Immature natural killer cell (primary cell): ENCODE data around the gene DPCD. TPM values are rescaled to one million over a fixed set of nuclear protein-coding genes. Genes with fewer than 3 reads are reported as not detected.

ENCODE experiments used
- DNase-seq, 3 donors: peaks; one replicate each; pipeline ENCODE4 v3.0.0; 2022; ENCODE audit warnings: mixed read lengths in 1 of 3
- H3K27ac Mint-ChIP-seq, 6 donors: one replicate each; pipeline ENCODE4 v1.8.0; 2020; ENCODE audit warnings: mixed read lengths in 6 of 6, mild to moderate bottlenecking in 5 of 6, inconsistent platforms in 4 of 6, moderate library complexity in 3 of 6
- H3K27me3 Mint-ChIP-seq, 3 donors: one replicate each; pipeline ENCODE4 v1.8.0; 2020 to 2021; ENCODE audit warnings: low read depth in 3 of 3, mild to moderate bottlenecking in 3 of 3, mixed read lengths in 3 of 3, moderate library complexity in 3 of 3, inconsistent platforms in 1 of 3
- H3K36me3 Mint-ChIP-seq, 3 donors: one replicate each; pipeline ENCODE4 v1.8.0; 2020; ENCODE audit warnings: mixed read lengths in 3 of 3, inconsistent platforms in 2 of 3, mild to moderate bottlenecking in 2 of 3
- H3K4me1 Mint-ChIP-seq, 2 donors: one replicate each; pipeline ENCODE4 v1.8.0; 2020; ENCODE audit warnings: inconsistent platforms in 2 of 2, mild to moderate bottlenecking in 2 of 2, mixed read lengths in 2 of 2, moderate library complexity in 1 of 2
- H3K4me3 Mint-ChIP-seq, 5 donors: one replicate each; pipeline ENCODE4 v1.8.0; 2020; ENCODE audit warnings: mild to moderate bottlenecking in 5 of 5, mixed read lengths in 5 of 5, inconsistent platforms in 3 of 5, moderate library complexity in 3 of 5
- H3K9me3 Mint-ChIP-seq, 6 donors: one replicate each; pipeline ENCODE4 v1.8.0; 2020; ENCODE audit warnings: mild to moderate bottlenecking in 6 of 6, mixed read lengths in 6 of 6, inconsistent platforms in 4 of 6, moderate library complexity in 3 of 6
- polyA plus RNA-seq, 3 donors: library from polyadenylated mRNA; unstranded; fragments of 300-500 nt; fragmentation: Illumina TruSeq; gene quantifications; one replicate each; pipeline ENCODE4 v1.2.3, GENCODE V29; 2021

The DPCD gene
- polyA plus RNA-seq, 3 donors from 2014 or later = 2.1 to 2.8 TPM; not detected in 1

GRCh38 chr10:101653536-101653935 is 65.4 kb downstream of the DPCD start:
- Mint-ChIP-seq H3K4me3 (no peak overlapping the region), H3K4me1 (peaks cover 2 to 26% of the 10 kb centered on the region in 2 donors), H3K36me3 (peaks cover 2 to 24% (median 21%) of the 10 kb centered on the region in 3 donors), H3K27me3 (no peaks in the 10 kb centered on the region), H3K27ac (no peak overlapping the region), H3K9me3 (no peaks in the 10 kb centered on the region)
- no peak for DNase-seq

DNA sequence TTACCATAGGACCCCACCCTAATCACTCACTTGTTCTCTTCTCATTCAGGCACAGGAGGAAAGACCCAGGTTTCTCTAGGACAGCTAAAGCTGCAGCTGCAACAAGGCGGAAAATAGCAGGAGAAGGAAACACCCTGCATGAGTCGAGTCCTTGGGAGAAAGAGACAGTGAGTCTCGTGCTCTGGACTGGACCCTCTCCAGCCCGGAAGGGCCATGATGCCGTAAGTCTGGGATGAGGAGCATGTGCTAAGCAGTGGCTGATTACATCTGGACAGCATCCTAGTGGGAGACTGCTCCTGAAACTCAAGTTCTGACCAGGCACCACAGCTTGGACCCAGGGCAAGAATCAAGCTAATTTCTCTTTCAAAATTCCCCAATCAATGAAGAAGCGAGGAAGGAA is 67.4 kb downstream of the DPCD start:
- H3K4me3 Mint-ChIP-seq = no peak overlapping the region
- DNase-seq = no peak
- peak overlapping the region in 1 of 6 donors; percentile 70 for H3K27ac Mint-ChIP-seq
- H3K4me1 Mint-ChIP-seq = peaks cover under 1 to 15% of the 10 kb centered on the region in 2 donors
- no peaks in the 10 kb centered on the region for H3K9me3 Mint-ChIP-seq
- peaks cover 6 to 31% (median 22%) of the 10 kb centered on the region in 3 donors for H3K36me3 Mint-ChIP-seq
- no peaks in the 10 kb centered on the region for H3K27me3 Mint-ChIP-seq

GRCh38 chr10:101656890-101657289 is 68.8 kb downstream of the DPCD start:
- no peak for DNase-seq
- Mint-ChIP-seq H3K4me3 (no peak overlapping the region), H3K36me3 (peaks cover 8 to 33% (median 26%) of the 10 kb centered on the region in 3 donors), H3K27me3 (no peaks in the 10 kb centered on the region), H3K27ac (peak overlapping the region in 1 of 6 donors; percentile 32), H3K4me1 (peaks cover 0 to 15% of the 10 kb centered on the region in 2 donors), H3K9me3 (no peaks in the 10 kb centered on the region)

DNA sequence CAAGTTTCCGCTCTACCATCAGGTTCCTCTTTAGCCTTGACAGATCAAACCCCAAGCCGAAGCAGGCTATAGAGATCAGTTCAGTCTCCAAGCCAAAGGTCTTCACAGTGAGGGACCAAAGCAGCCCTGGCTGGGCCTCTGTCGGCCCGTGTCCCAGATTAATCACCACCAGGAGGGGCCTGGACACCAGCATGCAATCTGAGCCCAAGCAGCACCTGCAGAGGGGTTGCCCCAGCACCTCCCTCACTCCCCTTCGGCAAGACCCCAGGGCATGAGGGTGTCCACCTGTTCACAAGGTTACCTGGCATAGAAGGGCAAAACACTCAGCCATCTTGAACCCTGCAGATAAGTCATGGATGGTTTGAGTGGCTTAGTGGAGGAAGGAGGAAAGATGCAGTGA is 70.9 kb downstream of the DPCD start:
- Mint-ChIP-seq H3K27me3 (no peaks in the 10 kb centered on the region), H3K27ac (peak overlapping the region in 2 of 6 donors; percentile 45 to 53), H3K4me3 (no peak overlapping the region), H3K4me1 (peaks cover 0 to 15% of the 10 kb centered on the region in 2 donors), H3K9me3 (no peaks in the 10 kb centered on the region), H3K36me3 (peaks cover 12 to 36% (median 31%) of the 10 kb centered on the region in 3 donors)
- no peak for DNase-seq

Other genes with a start within 250 kb of the DPCD start
- 1 to 10 TPM; 3.7 to 9.0 (median 7.4) TPM for gene BTRC, start 234.2 kb upstream of the DPCD start, polyA plus RNA-seq
- gene POLL, start 64 bp upstream of the DPCD start, polyA plus RNA-seq = 10 to 100 TPM; 11.7 to 15.5 (median 12.2) TPM
- gene FBXW4, start 106.8 kb downstream of the DPCD start, polyA plus RNA-seq = 1 to 10 TPM; 3.8 to 9.7 (median 6.1) TPM
- not detected for gene FGF8, start 187.8 kb downstream of the DPCD start, polyA plus RNA-seq
- gene NPM3, start 195.1 kb downstream of the DPCD start, polyA plus RNA-seq = 1 to 10 TPM; 1.5 to 8.8 (median 4.7) TPM
- gene OGA, start 230.1 kb downstream of the DPCD start, polyA plus RNA-seq = 10 to 100 TPM; 32.0 to 57.0 (median 46.6) TPM